Measurements from ENCODE around the gene CCNI2. TPM values are rescaled to one million over a fixed set of nuclear protein-coding genes. Genes with fewer than 3 reads are reported as not detected.

The CCNI2 gene
- total RNA-seq, 1 experiment from 2014 or later, result not detected

GRCh38 chr5:132760601-132761317, 13.5 kb downstream of the CCNI2 start:
- POLR2A ChIA-PET (ENCODE audit: low non-redundant PET), result no interaction called here
- BruUV-seq (replicated peaks), result no TSS peak
- intact Hi-C loops (cut with micrococcal nuclease; ENCODE audit: unreplicated experiment), result no loop called here
- H3K27me3 ChIP-seq (replicated peaks; ENCODE audit: insufficient read depth, low read depth, low read length, poor library complexity), result no peaks in the 10 kb centered on the region
- TF ChIP-seq EZH2 (IDR thresholded peaks at IDR 0.05; ENCODE audit: borderline replicate concordance, low read depth, low read length, poor library complexity, severe bottlenecking) (no peak), CTCF (conservative IDR thresholded peaks at IDR 0.05; ENCODE audit: low read depth, low read length) (no peak)
- H3K4me1 ChIP-seq (ENCODE audit: insufficient read depth, low read length, poor library complexity, severe bottlenecking), result no peaks in the 10 kb centered on the region
- no peaks in the 10 kb centered on the region for H3K9me3 ChIP-seq (ENCODE audit: low read depth, low read length, poor library complexity, severe bottlenecking)
- DNase-seq (ENCODE audit: low spot score), result no peak
- CTCF ChIA-PET, result no interaction called here
- H3K27ac ChIP-seq (ENCODE audit: low read depth, low read length, poor library complexity, severe bottlenecking), result no peak overlapping the region
- no peak overlapping the region for H3K4me3 ChIP-seq (ENCODE audit: low read depth, low read length, poor library complexity, severe bottlenecking)
- peaks cover 10% of the 10 kb centered on the region for H3K36me3 ChIP-seq (ENCODE audit: insufficient read depth, low read length, poor library complexity, severe bottlenecking)

- DNase-seq (ENCODE audit: low spot score), result no peak
- no peak overlapping the region for H3K4me3 ChIP-seq (ENCODE audit: low read depth, low read length, poor library complexity, severe bottlenecking)
- no TSS peak for BruUV-seq (replicated peaks)
- no peak for TF ChIP-seq CTCF (conservative IDR thresholded peaks at IDR 0.05; ENCODE audit: low read depth, low read length)
- no peak for TF ChIP-seq EZH2 (IDR thresholded peaks at IDR 0.05; ENCODE audit: borderline replicate concordance, low read depth, low read length, poor library complexity, severe bottlenecking)
- no peaks in the 10 kb centered on the region for H3K27me3 ChIP-seq (replicated peaks; ENCODE audit: insufficient read depth, low read depth, low read length, poor library complexity)
- H3K4me1 ChIP-seq (ENCODE audit: insufficient read depth, low read length, poor library complexity, severe bottlenecking), result no peaks in the 10 kb centered on the region
- CTCF ChIA-PET, result no interaction called here
- intact Hi-C loops (cut with micrococcal nuclease; ENCODE audit: unreplicated experiment), result no loop called here
- no peaks in the 10 kb centered on the region for H3K9me3 ChIP-seq (ENCODE audit: low read depth, low read length, poor library complexity, severe bottlenecking)
- H3K36me3 ChIP-seq (ENCODE audit: insufficient read depth, low read length, poor library complexity, severe bottlenecking), result peaks cover 10% of the 10 kb centered on the region
- POLR2A ChIA-PET (ENCODE audit: low non-redundant PET), result no interaction called here
- no peak overlapping the region for H3K27ac ChIP-seq (ENCODE audit: low read depth, low read length, poor library complexity, severe bottlenecking)
Observed at GRCh38 chr5:132761321-132762240, 14.4 kb downstream of the CCNI2 start.

- CTCF ChIA-PET, result no interaction called here
- BruUV-seq (replicated peaks), result no TSS peak
Observed at GRCh38 chr5:132762246-132763000, 15.2 kb downstream of the CCNI2 start.

More at GRCh38 chr5:132762246-132763000, 15.2 kb downstream of the CCNI2 start:
- intact Hi-C loops (cut with micrococcal nuclease; ENCODE audit: unreplicated experiment), result no loop called here
- no peak for DNase-seq (ENCODE audit: low spot score)
- Histone ChIP-seq H3K36me3 (ENCODE audit: insufficient read depth, low read length, poor library complexity, severe bottlenecking) (peaks cover 10% of the 10 kb centered on the region), H3K4me1 (ENCODE audit: insufficient read depth, low read length, poor library complexity, severe bottlenecking) (no peaks in the 10 kb centered on the region), H3K9me3 (ENCODE audit: low read depth, low read length, poor library complexity, severe bottlenecking) (no peaks in the 10 kb centered on the region), H3K27me3 (replicated peaks; ENCODE audit: insufficient read depth, low read depth, low read length, poor library complexity) (no peaks in the 10 kb centered on the region), H3K4me3 (ENCODE audit: low read depth, low read length, poor library complexity, severe bottlenecking) (no peak overlapping the region), H3K27ac (ENCODE audit: low read depth, low read length, poor library complexity, severe bottlenecking) (no peak overlapping the region)
- no peak for TF ChIP-seq CTCF (conservative IDR thresholded peaks at IDR 0.05; ENCODE audit: low read depth, low read length)
- no peak for TF ChIP-seq EZH2 (IDR thresholded peaks at IDR 0.05; ENCODE audit: borderline replicate concordance, low read depth, low read length, poor library complexity, severe bottlenecking)
- POLR2A ChIA-PET (ENCODE audit: low non-redundant PET), result no interaction called here
